ENCODE measurements around the gene CNTFR.

The CNTFR gene

GRCh38 chr9:34611811-34612787 lies 22.6 kb upstream of the CNTFR start, which contains the start of gene RPP25L:
TSS of gene RPP25L (minus strand) at chr9:34612097. CDS start at chr9:34611296, 801 bp downstream.
- ChIA-PET CTCF (interaction anchor here (0.9 to 8.6 kb wide), 16 partner anchors 7 to 280 kb away, joined by 3 to 274 read pairs (median 4); partner anchors contain the start of genes ARID3C, CNTFR, DCTN3 and IL11RA), POLR2A (no interaction called here)
- no peak for TF ChIP-seq CTCF (IDR thresholded peaks at IDR 0.05; ENCODE audit: insufficient read depth, low read length, missing control alignments)
- DNase-seq (ENCODE audit: low read depth, low spot score), result no peak
- H3K4me3 ChIP-seq (ENCODE audit: low read depth, low read length), result peak within 1 kb of the TSS; percentile 86

- ChIA-PET POLR2A (no interaction called here), CTCF (interaction anchor here (0.9 to 8.6 kb wide), 15 partner anchors 9 to 279 kb away, joined by 3 to 274 read pairs (median 4); partner anchors contain the start of genes ARID3C, CNTFR, DCTN3 and IL11RA)
- no peak for TF ChIP-seq CTCF (IDR thresholded peaks at IDR 0.05; ENCODE audit: insufficient read depth, low read length, missing control alignments)
- H3K4me3 ChIP-seq (ENCODE audit: low read depth, low read length), result peak overlapping the region; percentile 86
- DNase-seq (ENCODE audit: low read depth, low spot score), result no peak
Measured at GRCh38 chr9:34611251-34611810, 21.8 kb upstream of the CNTFR start.

GRCh38 chr9:34610434-34611206 lies 21.1 kb upstream of the CNTFR start:
- CTCF ChIA-PET, result interaction anchor here (0.9 to 8.6 kb wide), 14 partner anchors 8 to 279 kb away, joined by 3 to 274 read pairs (median 4); partner anchors contain the start of genes ARID3C, CNTFR, DCTN3 and IL11RA
- POLR2A ChIA-PET, result no interaction called here
- no peak for DNase-seq (ENCODE audit: low read depth, low spot score)
- no peak for TF ChIP-seq CTCF (IDR thresholded peaks at IDR 0.05; ENCODE audit: insufficient read depth, low read length, missing control alignments)
- H3K4me3 ChIP-seq (ENCODE audit: low read depth, low read length), result peak overlapping the region; percentile 86

- POLR2A ChIA-PET, result no interaction called here
- no peak overlapping the region for H3K4me3 ChIP-seq (ENCODE audit: low read depth, low read length)
- CTCF ChIA-PET, result interaction anchor here (0.8 to 5.9 kb wide), 10 partner anchors 8 to 352 kb away, joined by 3 to 110 read pairs (median 33); partner anchors contain the start of genes RPP25L and SIGMAR1
- TF ChIP-seq CTCF (IDR thresholded peaks at IDR 0.05; ENCODE audit: insufficient read depth, low read length, missing control alignments), result no peak
- DNase-seq (ENCODE audit: low read depth, low spot score), result no peak
Measured at GRCh38 chr9:34607331-34607730, 17.8 kb upstream of the CNTFR start.

- no peak for DNase-seq (ENCODE audit: low read depth, low spot score)
- H3K4me3 ChIP-seq (ENCODE audit: low read depth, low read length), result no peak overlapping the region
- ChIA-PET CTCF (interaction anchor here (0.8 to 5.9 kb wide), 10 partner anchors 8 to 352 kb away, joined by 3 to 110 read pairs (median 33); partner anchors contain the start of genes RPP25L and SIGMAR1), POLR2A (no interaction called here)
- no peak for TF ChIP-seq CTCF (IDR thresholded peaks at IDR 0.05; ENCODE audit: insufficient read depth, low read length, missing control alignments)
Measured at GRCh38 chr9:34606905-34607304, 17.4 kb upstream of the CNTFR start.
